Right cardiac atrium (tissue), 5 donors: ENCODE data around the gene LGMN. TPM values are rescaled to one million over a fixed set of nuclear protein-coding genes. Genes with fewer than 3 reads are reported as not detected.
A peak's percentile ranks its signal among the peaks of the same experiment; 100 is the strongest.

Source experiments
- ATAC-seq, 2 donors: fragments of 200-7000 bp; cut with Tn5 transposase; one replicate each; pipeline versions ENCODE4 v1.8.0 to v1.9.1; 2020; ENCODE audit warnings: moderate library complexity in 2 of 2, mild to moderate bottlenecking in 1 of 2
- DNase-seq, 3 donors: peaks; one replicate each; pipeline ENCODE4 v3.0.0-alpha.2; 2020
- H3K27ac ChIP-seq: one replicate; pipeline ENCODE4 v1.5.1; 2013; ENCODE audit warnings: mild to moderate bottlenecking, low read length, control low read depth, moderate library complexity
- H3K27me3 ChIP-seq: one replicate; pipeline ENCODE4 v1.6.1; 2013; ENCODE audit not compliant: control insufficient read depth, insufficient read depth
- H3K4me1 ChIP-seq: one replicate; pipeline ENCODE4 v1.6.1; 2013; ENCODE audit warnings: low read length; ENCODE audit not compliant: control insufficient read depth, insufficient read depth
- H3K4me3 ChIP-seq: one replicate; pipeline ENCODE4 v1.5.1; 2013; ENCODE audit warnings: low read length, control low read depth
- H3K9me3 ChIP-seq: one replicate; pipeline ENCODE4 v1.6.1; 2013; ENCODE audit warnings: low read length; ENCODE audit not compliant: control insufficient read depth
- WGBS: extraction: QIAGEN DNeasy Blood & Tissue Kit; methylation state at CpG from one replicate; pipeline ENCODE4 v1.1.7; 2013; 5-methylcytosine and 5-hydroxymethylcytosine counted together
- intact Hi-C, 4 donors: fragments of 100-400 bp; cut with DNase I; formaldehyde crosslinking; loops; one replicate each; pipeline versions ENCODE4 v1.11.0 to v1.14.0; 2022 to 2023
- polyA plus RNA-seq: library from polyadenylated mRNA; stranded (reverse); fragments of 200-250 nt; gene quantifications from one replicate; pipeline ENCODE4 v1.2.3, GENCODE V29; 2013
- total RNA-seq, 4 donors: library from RNA; stranded (reverse); fragmentation: NEBNext Ultra II Directional; extraction: Animal tissue kit (Norgen Biotek cat#: 25700); gene quantifications; one replicate each; pipeline ENCODE4 v1.2.1, GENCODE V29; 2021
- donor health status: healthy with polysubstance abuse.
- donor health status: DM: no; HTN: yes; CAD: no.
- donor health status: DM: no; HTN: no; CAD: no.
- donor health status: DM: no; HTN: yes; CAD: no; lungs with severe emphysema.
- donor health status: DM: yes; HTN: yes; CAD: no.

The LGMN gene
- total and polyA plus RNA-seq, 5 donors = 56.2 to 92.5 (median 87.0) TPM

- Histone ChIP-seq H3K27ac (no peak overlapping the region), H3K27me3 (no peaks in the 10 kb centered on the region), H3K4me3 (no peak overlapping the region), H3K9me3 (no peaks in the 10 kb centered on the region), H3K4me1 (peaks cover 9% of the 10 kb centered on the region)
- intact Hi-C loops = no loop called here
- WGBS = 53% methylated on average over 5 of the region's 5 CpGs
- no peak for ATAC-seq
- DNase-seq = no peak
These were observed 53.6 kb downstream of the LGMN start for GRCh38 chr14:92694807-92695206.

GRCh38 chr14:92693998-92694795 is 54.2 kb downstream of the LGMN start:
- no peak overlapping the region for H3K27ac ChIP-seq
- intact Hi-C loops = no loop called here
- H3K27me3 ChIP-seq = no peaks in the 10 kb centered on the region
- H3K4me1 ChIP-seq = peaks cover 9% of the 10 kb centered on the region
- ATAC-seq (peak in 1 of 2 donors; percentile 22), DNase-seq (peak in 1 of 3 donors; percentile 58)
- no peak overlapping the region for H3K4me3 ChIP-seq
- WGBS = 75% methylated on average over 18 of the region's 18 CpGs
- H3K9me3 ChIP-seq = no peaks in the 10 kb centered on the region

GRCh38 chr14:92692822-92693226 is 55.6 kb downstream of the LGMN start:
- intact Hi-C loops = no loop called here
- peak; percentile 75 to 91 (median 90) for DNase-seq
- no peaks in the 10 kb centered on the region for H3K27me3 ChIP-seq
- H3K27ac ChIP-seq = peak overlapping the region; percentile 4
- WGBS = 10% methylated on average over 2 of the region's 2 CpGs
- H3K4me1 ChIP-seq = peaks cover 9% of the 10 kb centered on the region
- H3K9me3 ChIP-seq = no peaks in the 10 kb centered on the region
- no peak overlapping the region for H3K4me3 ChIP-seq
- ATAC-seq = peak; percentile 42 to 57

GRCh38 chr14:92690171-92691011 is 58.0 kb downstream of the LGMN start:
- WGBS = 68% methylated on average over 13 of the region's 13 CpGs
- H3K27ac ChIP-seq = no peak overlapping the region
- DNase-seq (peak in 1 of 3 donors; percentile 60), ATAC-seq (no peak)
- intact Hi-C loops = no loop called here
- no peaks in the 10 kb centered on the region for H3K27me3 ChIP-seq
- H3K9me3 ChIP-seq = no peaks in the 10 kb centered on the region
- peaks cover 9% of the 10 kb centered on the region for H3K4me1 ChIP-seq
- no peak overlapping the region for H3K4me3 ChIP-seq

- H3K4me1 ChIP-seq = peaks cover 9% of the 10 kb centered on the region
- WGBS = 87% methylated on average over 30 of the region's 30 CpGs
- ATAC-seq (no peak), DNase-seq (peak in 1 of 3 donors; percentile 66)
- H3K27me3 ChIP-seq = no peaks in the 10 kb centered on the region
- no peak overlapping the region for H3K27ac ChIP-seq
- H3K4me3 ChIP-seq = no peak overlapping the region
- intact Hi-C loops = no loop called here
- no peaks in the 10 kb centered on the region for H3K9me3 ChIP-seq
These were observed 59.7 kb downstream of the LGMN start for GRCh38 chr14:92688434-92689375.

GRCh38 chr14:92687681-92688433 is 60.6 kb downstream of the LGMN start:
- ATAC-seq (peak; percentile 46 to 73), DNase-seq (peak; percentile 72 to 84 (median 81))
- no peaks in the 10 kb centered on the region for H3K27me3 ChIP-seq
- H3K9me3 ChIP-seq = no peaks in the 10 kb centered on the region
- H3K4me1 ChIP-seq = peaks cover 5% of the 10 kb centered on the region
- no peak overlapping the region for H3K27ac ChIP-seq
- peak overlapping the region; percentile 27 for H3K4me3 ChIP-seq
- intact Hi-C loops = no loop called here
- 40% methylated on average over 80 of the region's 80 CpGs for WGBS

GRCh38 chr14:92686900-92687427 is 61.5 kb downstream of the LGMN start:
- Histone ChIP-seq H3K9me3 (no peaks in the 10 kb centered on the region), H3K27me3 (no peaks in the 10 kb centered on the region), H3K27ac (no peak overlapping the region), H3K4me3 (peak overlapping the region; percentile 27), H3K4me1 (no peaks in the 10 kb centered on the region)
- intact Hi-C loops = no loop called here
- WGBS = 14% methylated on average over 45 of the region's 45 CpGs
- DNase-seq = peak; percentile 84 to 93 (median 92)
- peak; percentile 85 to 88 for ATAC-seq

- H3K27ac ChIP-seq = no peak overlapping the region
- peak; percentile 0 to 2 for ATAC-seq
- intact Hi-C loops = no loop called here
These were observed 62.0 kb downstream of the LGMN start for GRCh38 chr14:92686411-92686899.

GRCh38 chr14:92685784-92686355 is 62.6 kb downstream of the LGMN start:
- 92% methylated on average over 4 of the region's 4 CpGs for WGBS
- DNase-seq (peak in 1 of 3 donors; percentile 56), ATAC-seq (no peak)
- H3K4me3 ChIP-seq = no peak overlapping the region
- no peaks in the 10 kb centered on the region for H3K27me3 ChIP-seq
- H3K27ac ChIP-seq = no peak overlapping the region
- H3K4me1 ChIP-seq = no peaks in the 10 kb centered on the region
- no peaks in the 10 kb centered on the region for H3K9me3 ChIP-seq
- intact Hi-C loops = no loop called here

More at GRCh38 chr14:92686411-92686899, 62.0 kb downstream of the LGMN start:
- H3K9me3 ChIP-seq = no peaks in the 10 kb centered on the region
- no peak overlapping the region for H3K4me3 ChIP-seq
- DNase-seq = no peak
- no peaks in the 10 kb centered on the region for H3K4me1 ChIP-seq
- 75% methylated on average over 9 of the region's 9 CpGs for WGBS
- no peaks in the 10 kb centered on the region for H3K27me3 ChIP-seq
